Measurements from ENCODE around the gene PLD1.
"Not testable (repeated sequence)": the region's sequence is repeated elsewhere in the genome, so short reads cannot be mapped to it uniquely, and the experiment has no call there.

The PLD1 gene

GRCh38 chr3:171817074-171817800 is 7.0 kb upstream of the PLD1 start:
- no peak overlapping the region for H3K4me3 ChIP-seq (ENCODE audit: low read length)
- no peaks in the 10 kb centered on the region for H3F3A ChIP-seq (ENCODE audit: control insufficient read depth, insufficient read depth)
- no peaks in the 10 kb centered on the region for H3K79me2 ChIP-seq (ENCODE audit: control insufficient read depth, low read length)
- TF ChIP-seq CTCF (IDR thresholded peaks at IDR 0.05; ENCODE audit: low read depth, low read length, poor library complexity, severe bottlenecking) (no peak), EZH2phosphoT487 (IDR thresholded peaks at IDR 0.05; ENCODE audit: borderline replicate concordance, low read length) (no peak)
- H3K27me3 ChIP-seq (ENCODE audit: control insufficient read depth, low read length), result no peaks in the 10 kb centered on the region
- no peaks in the 10 kb centered on the region for H3K9me3 ChIP-seq (ENCODE audit: control insufficient read depth, insufficient read depth, low read length)
- H3K36me3 ChIP-seq (ENCODE audit: control insufficient read depth, low read length), result no peaks in the 10 kb centered on the region
- no peak overlapping the region for H3K27ac ChIP-seq (ENCODE audit: low read depth, low read length)
- no peaks in the 10 kb centered on the region for H3K9me2 ChIP-seq (replicated peaks; ENCODE audit: control insufficient read depth, low read length)
- no peaks in the 10 kb centered on the region for H3K4me1 ChIP-seq (ENCODE audit: control insufficient read depth, low read length)
- no peak overlapping the region for H3K4me2 ChIP-seq (ENCODE audit: low read length)
- H4K20me1 ChIP-seq (ENCODE audit: control insufficient read depth, insufficient read depth, low read depth, low read length), result no peaks in the 10 kb centered on the region

- Histone ChIP-seq H3K9me2 (replicated peaks; ENCODE audit: control insufficient read depth, low read length) (no peaks in the 10 kb centered on the region), H3K9me3 (ENCODE audit: control insufficient read depth, insufficient read depth, low read length) (no peaks in the 10 kb centered on the region), H3K4me3 (ENCODE audit: low read length) (no peak overlapping the region), H3K79me2 (ENCODE audit: control insufficient read depth, low read length) (no peaks in the 10 kb centered on the region), H4K20me1 (ENCODE audit: control insufficient read depth, insufficient read depth, low read depth, low read length) (no peaks in the 10 kb centered on the region), H3K4me2 (ENCODE audit: low read length) (no peak overlapping the region), H3K4me1 (ENCODE audit: control insufficient read depth, low read length) (no peaks in the 10 kb centered on the region), H3K27me3 (ENCODE audit: control insufficient read depth, low read length) (no peaks in the 10 kb centered on the region), H3K36me3 (ENCODE audit: control insufficient read depth, low read length) (no peaks in the 10 kb centered on the region), H3F3A (ENCODE audit: control insufficient read depth, insufficient read depth) (no peaks in the 10 kb centered on the region), H3K27ac (ENCODE audit: low read depth, low read length) (no peak overlapping the region)
- TF ChIP-seq EZH2phosphoT487 (IDR thresholded peaks at IDR 0.05; ENCODE audit: borderline replicate concordance, low read length), result no peak
- TF ChIP-seq CTCF (IDR thresholded peaks at IDR 0.05; ENCODE audit: low read depth, low read length, poor library complexity, severe bottlenecking), result no peak
Measured at GRCh38 chr3:171815973-171816595, 5.8 kb upstream of the PLD1 start.

GRCh38 chr3:171814662-171815061 is 4.4 kb upstream of the PLD1 start:
- H3F3A ChIP-seq (ENCODE audit: control insufficient read depth, insufficient read depth); H3K9me2 ChIP-seq (replicated peaks; ENCODE audit: control insufficient read depth, low read length); H3K4me3 ChIP-seq (ENCODE audit: low read length); H3K79me2 ChIP-seq (ENCODE audit: control insufficient read depth, low read length); H3K9me3 ChIP-seq (ENCODE audit: control insufficient read depth, insufficient read depth, low read length); H3K27me3 ChIP-seq (ENCODE audit: control insufficient read depth, low read length); H3K27ac ChIP-seq (ENCODE audit: low read depth, low read length); H4K20me1 ChIP-seq (ENCODE audit: control insufficient read depth, insufficient read depth, low read depth, low read length); H3K4me2 ChIP-seq (ENCODE audit: low read length); H3K4me1 ChIP-seq (ENCODE audit: control insufficient read depth, low read length); H3K36me3 ChIP-seq (ENCODE audit: control insufficient read depth, low read length): not testable (repeated sequence)

- no peaks in the 10 kb centered on the region for H3F3A ChIP-seq (ENCODE audit: control insufficient read depth, insufficient read depth)
- H3K9me3 ChIP-seq (ENCODE audit: control insufficient read depth, insufficient read depth, low read length), result no peaks in the 10 kb centered on the region
- no peak overlapping the region for H3K27ac ChIP-seq (ENCODE audit: low read depth, low read length)
- H3K9me2 ChIP-seq (replicated peaks; ENCODE audit: control insufficient read depth, low read length), result no peaks in the 10 kb centered on the region
- no peaks in the 10 kb centered on the region for H3K79me2 ChIP-seq (ENCODE audit: control insufficient read depth, low read length)
- no peaks in the 10 kb centered on the region for H3K4me1 ChIP-seq (ENCODE audit: control insufficient read depth, low read length)
- H3K36me3 ChIP-seq (ENCODE audit: control insufficient read depth, low read length), result no peaks in the 10 kb centered on the region
- TF ChIP-seq EZH2phosphoT487 (IDR thresholded peaks at IDR 0.05; ENCODE audit: borderline replicate concordance, low read length) (no peak), CTCF (IDR thresholded peaks at IDR 0.05; ENCODE audit: low read depth, low read length, poor library complexity, severe bottlenecking) (no peak)
- H4K20me1 ChIP-seq (ENCODE audit: control insufficient read depth, insufficient read depth, low read depth, low read length), result no peaks in the 10 kb centered on the region
- no peaks in the 10 kb centered on the region for H3K27me3 ChIP-seq (ENCODE audit: control insufficient read depth, low read length)
- H3K4me3 ChIP-seq (ENCODE audit: low read length), result no peak overlapping the region
- H3K4me2 ChIP-seq (ENCODE audit: low read length), result no peak overlapping the region
Measured at GRCh38 chr3:171813897-171814460, 3.7 kb upstream of the PLD1 start.
